ENCODE measurements around the gene KLHL30.

Gene KLHL30

GRCh38 chr2:238123218-238123971 is 15.1 kb upstream of the KLHL30 start:
- no peak for TF ChIP-seq SIN3A (IDR thresholded peaks at IDR 0.05; ENCODE audit: borderline replicate concordance, insufficient read depth, low read length)
- TF ChIP-seq TAF1 (IDR thresholded peaks at IDR 0.05; ENCODE audit: borderline replicate concordance, insufficient read depth, low read length): no peak
- TF ChIP-seq REST (IDR thresholded peaks at IDR 0.05; ENCODE audit: insufficient read depth in 1 of 2, low read depth in 2 of 2, low read length in 2 of 2): no peak
- no peak for TF ChIP-seq POLR2AphosphoS5 (IDR thresholded peaks at IDR 0.05; ENCODE audit: low read depth, low read length)
- no peak for TF ChIP-seq FOXP2 (optimal IDR thresholded peaks at IDR 0.05; ENCODE audit: borderline replicate concordance, extremely low read depth, extremely low read length, insufficient read depth)

DNA sequence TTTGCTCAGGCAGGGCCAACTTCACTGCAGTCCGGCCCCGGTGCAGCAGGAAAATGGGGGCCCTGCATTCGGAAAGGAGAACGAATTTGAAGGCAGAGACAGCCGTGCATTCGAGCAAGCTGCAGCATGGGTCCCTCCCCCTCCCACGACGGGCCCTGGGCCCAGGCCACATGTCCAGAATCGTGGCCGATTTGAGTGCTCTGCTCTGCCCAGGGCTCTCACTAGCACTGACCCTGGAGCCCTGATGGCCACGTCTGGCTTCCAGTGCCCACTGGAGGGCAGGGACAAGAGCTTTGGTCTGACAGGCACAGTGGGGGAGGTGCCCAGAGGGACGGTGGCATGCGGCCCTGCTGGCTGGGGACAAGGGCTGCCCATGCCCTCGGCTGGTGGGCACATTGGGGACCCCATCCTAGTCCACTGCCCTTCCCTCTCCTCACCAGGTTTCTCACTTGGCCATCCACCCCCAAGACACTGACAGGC is 14.4 kb upstream of the KLHL30 start:
- TF ChIP-seq POLR2AphosphoS5 (IDR thresholded peaks at IDR 0.05; ENCODE audit: low read depth, low read length): no peak

DNA sequence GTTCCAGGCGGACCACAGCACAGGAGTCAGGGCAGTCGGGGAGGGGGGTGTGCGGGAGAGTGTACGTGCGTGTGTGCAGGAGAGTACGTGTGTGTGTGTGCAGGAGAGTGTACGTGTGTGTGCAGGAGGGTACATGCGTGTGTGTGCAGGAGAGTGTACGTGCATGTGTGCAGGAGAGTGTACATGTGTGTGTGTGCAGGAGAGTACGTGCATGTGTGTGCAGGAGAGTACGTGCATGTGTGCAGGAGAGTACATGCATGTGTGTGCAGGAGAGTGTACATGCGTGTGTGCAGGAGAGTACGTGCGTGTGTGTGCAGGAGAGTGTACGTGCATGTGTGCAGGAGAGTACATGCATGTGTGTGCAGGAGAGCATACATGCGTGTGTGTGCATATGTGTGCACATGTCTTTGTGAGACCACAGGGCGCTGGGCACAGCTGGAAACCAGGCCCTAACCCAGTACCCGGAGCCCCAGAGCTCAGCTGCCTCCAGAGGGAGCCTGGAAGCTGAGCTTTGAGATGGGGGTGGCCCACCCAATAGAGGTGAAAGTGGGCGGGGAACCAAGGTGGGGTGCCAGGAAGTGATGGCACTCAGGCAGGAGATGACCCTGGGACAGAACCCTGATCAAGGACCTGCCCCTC is 13.9 kb upstream of the KLHL30 start:
- no peak for TF ChIP-seq REST (IDR thresholded peaks at IDR 0.05; ENCODE audit: insufficient read depth in 1 of 2, low read depth in 2 of 2, low read length in 2 of 2)

DNA sequence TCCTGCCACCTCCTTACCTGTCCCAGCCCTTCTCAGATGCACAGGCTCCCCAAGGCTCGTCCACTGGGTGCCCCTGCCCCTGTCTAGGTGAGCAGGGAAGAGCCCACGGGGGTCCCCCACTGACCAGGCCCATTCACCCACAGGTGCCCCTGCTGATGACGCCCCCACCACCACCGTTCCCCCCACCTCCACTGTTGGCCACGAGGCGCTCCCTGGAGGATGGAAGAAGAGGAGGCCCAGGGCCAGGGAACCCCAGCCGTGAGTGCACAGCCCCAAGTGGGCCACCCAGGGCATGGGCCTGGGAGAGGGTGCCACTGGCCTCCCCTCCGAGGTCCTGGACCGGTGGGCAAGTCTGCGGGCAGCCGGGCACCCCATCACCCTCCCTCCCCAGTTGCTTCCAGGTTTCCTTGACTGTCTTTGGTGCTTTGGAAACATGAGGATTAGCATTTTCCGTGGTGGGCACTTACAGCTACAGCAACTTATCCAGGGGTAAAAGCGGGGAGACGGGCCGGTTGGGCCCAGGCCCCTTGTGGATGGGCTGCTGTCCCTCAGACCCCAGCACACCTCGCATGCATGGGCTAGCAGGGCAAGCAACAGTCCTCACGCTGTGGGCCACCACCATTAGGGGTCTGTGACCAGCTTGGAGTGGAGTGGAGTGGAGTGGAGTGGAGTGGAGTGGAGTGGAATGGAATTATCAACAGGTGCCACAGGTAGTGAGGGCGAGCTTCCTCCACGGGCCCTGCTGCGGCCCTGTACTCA is 13.2 kb upstream of the KLHL30 start:
- TF ChIP-seq POLR2AphosphoS5 (IDR thresholded peaks at IDR 0.05; ENCODE audit: low read depth, low read length): no peak
- TF ChIP-seq REST (IDR thresholded peaks at IDR 0.05; ENCODE audit: insufficient read depth in 1 of 2, low read depth in 2 of 2, low read length in 2 of 2): no peak
- TF ChIP-seq SIN3A (IDR thresholded peaks at IDR 0.05; ENCODE audit: borderline replicate concordance, insufficient read depth, low read length): no peak
- no peak for TF ChIP-seq FOXP2 (optimal IDR thresholded peaks at IDR 0.05; ENCODE audit: borderline replicate concordance, extremely low read depth, extremely low read length, insufficient read depth)
- no peak for TF ChIP-seq TAF1 (IDR thresholded peaks at IDR 0.05; ENCODE audit: borderline replicate concordance, insufficient read depth, low read length)

DNA sequence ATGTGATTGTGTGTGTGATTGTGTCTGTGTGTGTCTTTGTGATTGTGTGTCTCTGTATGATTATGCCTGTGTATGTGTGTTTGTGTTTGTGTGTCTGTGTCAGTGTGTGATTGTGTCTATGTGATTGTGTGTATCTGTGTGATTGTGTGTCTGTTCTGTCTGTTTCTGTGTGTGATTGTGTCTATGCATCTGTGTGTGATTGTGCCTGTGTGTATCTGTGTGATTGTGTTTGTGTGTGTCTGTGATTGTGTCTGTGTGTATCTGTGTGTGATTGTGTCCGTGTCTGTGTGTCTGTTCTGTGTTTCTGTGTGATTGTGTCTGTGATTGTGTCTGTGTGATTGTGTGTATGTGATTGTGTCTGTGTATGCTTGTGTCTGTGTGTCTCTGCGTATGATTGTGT is 12.1 kb upstream of the KLHL30 start:
- TF ChIP-seq FOXP2 (optimal IDR thresholded peaks at IDR 0.05; ENCODE audit: borderline replicate concordance, extremely low read depth, extremely low read length, insufficient read depth) (no peak), TAF1 (IDR thresholded peaks at IDR 0.05; ENCODE audit: borderline replicate concordance, insufficient read depth, low read length) (no peak), SIN3A (IDR thresholded peaks at IDR 0.05; ENCODE audit: borderline replicate concordance, insufficient read depth, low read length) (no peak), POLR2AphosphoS5 (IDR thresholded peaks at IDR 0.05; ENCODE audit: low read depth, low read length) (no peak), REST (IDR thresholded peaks at IDR 0.05; ENCODE audit: insufficient read depth in 1 of 2, low read depth in 2 of 2, low read length in 2 of 2) (no peak)

Measured in PFSK-1 (cell line).